ENCODE data around the gene COPG1.
"Not testable (repeated sequence)": the region's sequence is repeated elsewhere in the genome, so short reads cannot be mapped to it uniquely, and the experiment has no call there.

COPG1 gene

DNA sequence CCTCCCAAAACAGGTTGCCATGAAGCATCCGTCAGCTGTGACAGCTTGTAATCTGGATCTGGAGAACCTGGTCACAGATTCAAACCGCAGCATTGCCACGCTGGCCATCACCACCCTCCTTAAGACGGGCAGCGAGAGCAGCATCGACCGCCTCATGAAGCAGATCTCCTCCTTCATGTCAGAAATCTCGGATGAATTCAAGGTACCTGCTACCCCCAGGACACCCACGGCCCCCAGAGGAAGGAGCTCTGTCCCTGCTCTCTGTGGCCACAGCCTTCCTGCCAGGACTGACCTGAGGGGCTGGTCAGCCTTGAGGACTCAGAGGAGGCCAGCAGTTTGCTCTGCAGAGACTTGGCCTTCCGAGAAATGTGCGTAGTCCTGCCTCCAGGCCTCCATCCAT lies 11.2 kb downstream of the COPG1 start:
- TF ChIP-seq SUZ12 (IDR thresholded peaks at IDR 0.05; ENCODE audit: extremely low read depth, insufficient read depth, insufficient read length) (no peak), ZNF274 (IDR thresholded peaks at IDR 0.05; ENCODE audit: low read depth, low read length) (no peak), YY1 (IDR thresholded peaks at IDR 0.05; ENCODE audit: insufficient read depth, insufficient read length) (no peak)
- no peaks in the 10 kb centered on the region for H3K4me1 ChIP-seq (ENCODE audit: insufficient read depth, insufficient read length)
- no peak overlapping the region for H3K9ac ChIP-seq (ENCODE audit: insufficient read length, low read depth)
- H3K27me3 ChIP-seq (ENCODE audit: insufficient read depth, insufficient read length) = no peaks in the 10 kb centered on the region
- DNase-seq (ENCODE audit: low read depth, low spot score) = no peak
- peaks cover 95% of the 10 kb centered on the region for H3K36me3 ChIP-seq (ENCODE audit: insufficient read depth, insufficient read length, low read length)
- H3K9me3 ChIP-seq (ENCODE audit: insufficient read depth, low read length) = no peaks in the 10 kb centered on the region
- H3K4me3 ChIP-seq (ENCODE audit: insufficient read length, low read depth) = no peak overlapping the region

DNA sequence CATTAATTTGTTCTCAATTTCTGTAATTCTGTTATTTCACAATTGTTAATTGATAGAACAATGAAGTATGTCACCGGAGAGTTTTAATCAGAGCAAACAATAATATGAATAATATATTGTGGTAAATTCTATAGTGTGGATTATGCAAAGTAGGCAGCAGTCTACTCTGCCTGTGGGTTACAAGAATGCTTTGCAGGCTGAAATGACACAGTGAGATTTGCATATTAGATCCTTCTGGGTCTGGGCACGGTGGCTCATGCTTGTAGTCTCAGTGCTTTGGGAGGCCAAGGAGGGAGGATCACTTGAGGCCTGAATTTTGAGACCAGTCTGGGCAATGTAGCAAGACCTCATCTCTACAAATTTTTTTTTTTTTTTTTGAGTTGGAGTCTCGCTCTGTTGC lies 12.5 kb downstream of the COPG1 start:
- H3K9ac ChIP-seq (ENCODE audit: insufficient read length, low read depth) = no peak overlapping the region
- H3K9me3 ChIP-seq (ENCODE audit: insufficient read depth, low read length) = no peaks in the 10 kb centered on the region
- H3K27me3 ChIP-seq (ENCODE audit: insufficient read depth, insufficient read length) = no peaks in the 10 kb centered on the region
- TF ChIP-seq YY1 (IDR thresholded peaks at IDR 0.05; ENCODE audit: insufficient read depth, insufficient read length) = no peak
- TF ChIP-seq ZNF274 (IDR thresholded peaks at IDR 0.05; ENCODE audit: low read depth, low read length) = no peak
- no peak for TF ChIP-seq SUZ12 (IDR thresholded peaks at IDR 0.05; ENCODE audit: extremely low read depth, insufficient read depth, insufficient read length)
- H3K4me3 ChIP-seq (ENCODE audit: insufficient read length, low read depth) = no peak overlapping the region
- H3K4me1 ChIP-seq (ENCODE audit: insufficient read depth, insufficient read length) = no peaks in the 10 kb centered on the region
- peaks cover 95% of the 10 kb centered on the region for H3K36me3 ChIP-seq (ENCODE audit: insufficient read depth, insufficient read length, low read length)
- DNase-seq (ENCODE audit: low read depth, low spot score) = no peak

GRCh38 chr3:129263161-129263910 lies 13.9 kb downstream of the COPG1 start:
- no peak for DNase-seq (ENCODE audit: low read depth, low spot score)
- H3K36me3 ChIP-seq (ENCODE audit: insufficient read depth, insufficient read length, low read length) = peaks cover 95% of the 10 kb centered on the region
- no peak overlapping the region for H3K4me3 ChIP-seq (ENCODE audit: insufficient read length, low read depth)
- no peaks in the 10 kb centered on the region for H3K4me1 ChIP-seq (ENCODE audit: insufficient read depth, insufficient read length)
- no peak overlapping the region for H3K9ac ChIP-seq (ENCODE audit: insufficient read length, low read depth)
- no peaks in the 10 kb centered on the region for H3K27me3 ChIP-seq (ENCODE audit: insufficient read depth, insufficient read length)
- TF ChIP-seq ZNF274 (IDR thresholded peaks at IDR 0.05; ENCODE audit: low read depth, low read length) (no peak), SUZ12 (IDR thresholded peaks at IDR 0.05; ENCODE audit: extremely low read depth, insufficient read depth, insufficient read length) (no peak), YY1 (IDR thresholded peaks at IDR 0.05; ENCODE audit: insufficient read depth, insufficient read length) (no peak)
- H3K9me3 ChIP-seq (ENCODE audit: insufficient read depth, low read length) = no peaks in the 10 kb centered on the region

GRCh38 chr3:129264994-129265393 lies 15.6 kb downstream of the COPG1 start:
- DNase-seq (ENCODE audit: low read depth, low spot score); H3K9ac ChIP-seq (ENCODE audit: insufficient read length, low read depth); H3K4me3 ChIP-seq (ENCODE audit: insufficient read length, low read depth); H3K27me3 ChIP-seq (ENCODE audit: insufficient read depth, insufficient read length); H3K4me1 ChIP-seq (ENCODE audit: insufficient read depth, insufficient read length); H3K9me3 ChIP-seq (ENCODE audit: insufficient read depth, low read length): not testable (repeated sequence)
- H3K36me3 ChIP-seq (ENCODE audit: insufficient read depth, insufficient read length, low read length) = peaks cover 98% of the 10 kb centered on the region

- no peak for DNase-seq (ENCODE audit: low read depth, low spot score)
- H3K9ac ChIP-seq (ENCODE audit: insufficient read length, low read depth) = no peak overlapping the region
- no peaks in the 10 kb centered on the region for H3K9me3 ChIP-seq (ENCODE audit: insufficient read depth, low read length)
- no peak for TF ChIP-seq YY1 (IDR thresholded peaks at IDR 0.05; ENCODE audit: insufficient read depth, insufficient read length)
- TF ChIP-seq ZNF274 (IDR thresholded peaks at IDR 0.05; ENCODE audit: low read depth, low read length) = no peak
- TF ChIP-seq SUZ12 (IDR thresholded peaks at IDR 0.05; ENCODE audit: extremely low read depth, insufficient read depth, insufficient read length) = no peak
- H3K4me1 ChIP-seq (ENCODE audit: insufficient read depth, insufficient read length) = no peaks in the 10 kb centered on the region
- no peaks in the 10 kb centered on the region for H3K27me3 ChIP-seq (ENCODE audit: insufficient read depth, insufficient read length)
- H3K4me3 ChIP-seq (ENCODE audit: insufficient read length, low read depth) = no peak overlapping the region
- peaks cover 98% of the 10 kb centered on the region for H3K36me3 ChIP-seq (ENCODE audit: insufficient read depth, insufficient read length, low read length)
Observed at GRCh38 chr3:129266651-129267050, 17.2 kb downstream of the COPG1 start.

DNA sequence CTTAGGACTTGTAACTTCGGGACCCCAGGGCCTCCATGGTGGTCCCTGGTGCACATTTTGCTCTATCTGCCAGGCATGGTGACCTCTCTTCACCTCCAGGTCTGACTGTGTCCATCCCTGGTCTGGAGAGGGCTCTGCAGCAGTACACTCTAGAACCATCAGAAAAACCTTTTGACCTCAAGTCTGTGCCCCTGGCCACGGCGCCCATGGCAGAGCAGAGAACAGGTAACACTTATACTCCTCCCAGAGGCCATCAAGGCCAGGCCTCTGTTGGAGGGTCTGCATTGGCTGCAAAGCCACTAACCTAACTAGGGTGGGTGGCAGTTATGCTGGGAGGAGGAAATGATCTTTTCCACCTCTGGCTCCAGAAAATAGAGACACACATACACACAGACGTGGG lies 19.0 kb downstream of the COPG1 start:
- H3K4me1 ChIP-seq (ENCODE audit: insufficient read depth, insufficient read length) = no peaks in the 10 kb centered on the region
- DNase-seq (ENCODE audit: low read depth, low spot score) = no peak
- no peak overlapping the region for H3K9ac ChIP-seq (ENCODE audit: insufficient read length, low read depth)
- no peaks in the 10 kb centered on the region for H3K27me3 ChIP-seq (ENCODE audit: insufficient read depth, insufficient read length)
- H3K9me3 ChIP-seq (ENCODE audit: insufficient read depth, low read length) = no peaks in the 10 kb centered on the region
- H3K4me3 ChIP-seq (ENCODE audit: insufficient read length, low read depth) = no peak overlapping the region
- no peak for TF ChIP-seq ZNF274 (IDR thresholded peaks at IDR 0.05; ENCODE audit: low read depth, low read length)
- no peak for TF ChIP-seq YY1 (IDR thresholded peaks at IDR 0.05; ENCODE audit: insufficient read depth, insufficient read length)
- H3K36me3 ChIP-seq (ENCODE audit: insufficient read depth, insufficient read length, low read length) = peaks cover 98% of the 10 kb centered on the region

DNA sequence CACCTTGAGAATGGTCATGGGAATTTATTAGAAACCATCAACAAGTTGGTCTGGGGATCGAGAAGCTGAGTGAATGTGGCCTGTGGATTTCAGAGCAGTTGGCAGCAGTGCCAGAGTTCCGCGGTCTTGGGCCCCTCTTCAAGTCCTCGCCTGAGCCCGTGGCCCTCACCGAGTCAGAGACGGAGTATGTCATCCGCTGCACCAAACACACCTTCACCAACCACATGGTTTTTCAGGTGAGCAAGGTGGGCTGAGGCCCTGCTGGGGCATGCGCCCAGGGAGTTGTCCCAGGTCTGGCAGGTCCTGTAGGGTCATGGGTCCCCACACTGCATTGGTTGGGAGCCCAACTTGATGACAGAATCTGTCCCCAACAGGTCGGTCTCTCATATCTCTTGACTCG lies 22.3 kb downstream of the COPG1 start:
- Histone ChIP-seq H3K36me3 (ENCODE audit: insufficient read depth, insufficient read length, low read length) (peaks cover 99% of the 10 kb centered on the region), H3K4me1 (ENCODE audit: insufficient read depth, insufficient read length) (no peaks in the 10 kb centered on the region)

More for the DNA sequence above, 22.3 kb downstream of the COPG1 start:
- Histone ChIP-seq H3K9ac (ENCODE audit: insufficient read length, low read depth) (no peak overlapping the region), H3K27me3 (ENCODE audit: insufficient read depth, insufficient read length) (no peaks in the 10 kb centered on the region), H3K4me3 (ENCODE audit: insufficient read length, low read depth) (no peak overlapping the region), H3K9me3 (ENCODE audit: insufficient read depth, low read length) (no peaks in the 10 kb centered on the region)
- TF ChIP-seq SUZ12 (IDR thresholded peaks at IDR 0.05; ENCODE audit: extremely low read depth, insufficient read depth, insufficient read length) (no peak), YY1 (IDR thresholded peaks at IDR 0.05; ENCODE audit: insufficient read depth, insufficient read length) (no peak), ZNF274 (IDR thresholded peaks at IDR 0.05; ENCODE audit: low read depth, low read length) (no peak)
- no peak for DNase-seq (ENCODE audit: low read depth, low spot score)
